GF-D8 (cell line): ENCODE results near the gene TRPM5.

Source experiments
- DNase-seq: peaks from one replicate; lab custom pipeline; 2025; lab: John Stamatoyannopoulos, UW

Gene TRPM5

GRCh38 chr11:2470495-2470894 is 26.2 kb upstream of the TRPM5 start:
- DNase-seq, result no peak

GRCh38 chr11:2468363-2469235 is 24.3 kb upstream of the TRPM5 start:
- DNase-seq, result no peak

- DNase-seq, result no peak
These were observed 23.4 kb upstream of the TRPM5 start for GRCh38 chr11:2467695-2468055.

- DNase-seq, result peak; percentile 7
These were observed 22.8 kb upstream of the TRPM5 start for GRCh38 chr11:2466869-2467694.

- no peak for DNase-seq
These were observed 21.9 kb upstream of the TRPM5 start for GRCh38 chr11:2466069-2466801.

GRCh38 chr11:2465202-2466068 is 21.1 kb upstream of the TRPM5 start:
- no peak for DNase-seq

- DNase-seq, result no peak
These were observed 20.3 kb upstream of the TRPM5 start for GRCh38 chr11:2464451-2465165.

- DNase-seq, result no peak
These were observed 19.5 kb upstream of the TRPM5 start for GRCh38 chr11:2463766-2464277.

- DNase-seq, result no peak
These were observed 18.9 kb upstream of the TRPM5 start for GRCh38 chr11:2462986-2463765.

- DNase-seq, result no peak
These were observed 18.2 kb upstream of the TRPM5 start for GRCh38 chr11:2462543-2462985.

GRCh38 chr11:2461956-2462542 is 17.7 kb upstream of the TRPM5 start:
- no peak for DNase-seq

- no peak for DNase-seq
These were observed 17.1 kb upstream of the TRPM5 start for GRCh38 chr11:2461253-2461955.

GRCh38 chr11:2460540-2461252 is 16.4 kb upstream of the TRPM5 start:
- DNase-seq, result no peak

GRCh38 chr11:2459796-2460531 is 15.7 kb upstream of the TRPM5 start:
- no peak for DNase-seq

GRCh38 chr11:2459016-2459725 is 14.9 kb upstream of the TRPM5 start:
- no peak for DNase-seq

GRCh38 chr11:2458321-2458720 is 14.0 kb upstream of the TRPM5 start:
- DNase-seq, result no peak

- no peak for DNase-seq
These were observed 9.1 kb upstream of the TRPM5 start for GRCh38 chr11:2453436-2453835.
